OCI-LY7 (cell line): Measurements from ENCODE around the gene ACVRL1.

Experiments used
- CTCF ChIP-seq: fragments of 200-600 bp; sonication (generic); conservative IDR thresholded peaks from 2 replicates; pipeline ENCODE4 v1.5.1; 2014; ENCODE audit warnings: mild to moderate bottlenecking, antibody characterized with exemption, low read length, moderate library complexity, mixed read lengths
- EZH2phosphoT487 ChIP-seq: fragments of 200-600 bp; sonication (generic); IDR thresholded peaks from 2 replicates; pipeline ENCODE4 v1.6.1; 2018; ENCODE audit warnings: low read depth, borderline replicate concordance, mild to moderate bottlenecking, mixed run types, antibody characterized with exemption, low read length, moderate library complexity, mixed read lengths

- TF ChIP-seq EZH2phosphoT487 (no peak), CTCF (no peak)
Observed at GRCh38 chr12:51915951-51916350, 8.6 kb downstream of the ACVRL1 start.
